K562 treated with DMSO at 1 percent for 12 hours (cell line): ENCODE measurements around the gene PPL. TPM values are rescaled to one million over a fixed set of nuclear protein-coding genes. Genes with fewer than 3 reads are reported as not detected.

Source experiments
- total RNA-seq: library from RNA; unstranded; fragments of 300-600 nt; gene quantifications from 2 replicates; pipeline ENCODE4 v1.2.3, GENCODE V29; 2022; ENCODE audit not compliant: insufficient read depth

The PPL gene, protein sequence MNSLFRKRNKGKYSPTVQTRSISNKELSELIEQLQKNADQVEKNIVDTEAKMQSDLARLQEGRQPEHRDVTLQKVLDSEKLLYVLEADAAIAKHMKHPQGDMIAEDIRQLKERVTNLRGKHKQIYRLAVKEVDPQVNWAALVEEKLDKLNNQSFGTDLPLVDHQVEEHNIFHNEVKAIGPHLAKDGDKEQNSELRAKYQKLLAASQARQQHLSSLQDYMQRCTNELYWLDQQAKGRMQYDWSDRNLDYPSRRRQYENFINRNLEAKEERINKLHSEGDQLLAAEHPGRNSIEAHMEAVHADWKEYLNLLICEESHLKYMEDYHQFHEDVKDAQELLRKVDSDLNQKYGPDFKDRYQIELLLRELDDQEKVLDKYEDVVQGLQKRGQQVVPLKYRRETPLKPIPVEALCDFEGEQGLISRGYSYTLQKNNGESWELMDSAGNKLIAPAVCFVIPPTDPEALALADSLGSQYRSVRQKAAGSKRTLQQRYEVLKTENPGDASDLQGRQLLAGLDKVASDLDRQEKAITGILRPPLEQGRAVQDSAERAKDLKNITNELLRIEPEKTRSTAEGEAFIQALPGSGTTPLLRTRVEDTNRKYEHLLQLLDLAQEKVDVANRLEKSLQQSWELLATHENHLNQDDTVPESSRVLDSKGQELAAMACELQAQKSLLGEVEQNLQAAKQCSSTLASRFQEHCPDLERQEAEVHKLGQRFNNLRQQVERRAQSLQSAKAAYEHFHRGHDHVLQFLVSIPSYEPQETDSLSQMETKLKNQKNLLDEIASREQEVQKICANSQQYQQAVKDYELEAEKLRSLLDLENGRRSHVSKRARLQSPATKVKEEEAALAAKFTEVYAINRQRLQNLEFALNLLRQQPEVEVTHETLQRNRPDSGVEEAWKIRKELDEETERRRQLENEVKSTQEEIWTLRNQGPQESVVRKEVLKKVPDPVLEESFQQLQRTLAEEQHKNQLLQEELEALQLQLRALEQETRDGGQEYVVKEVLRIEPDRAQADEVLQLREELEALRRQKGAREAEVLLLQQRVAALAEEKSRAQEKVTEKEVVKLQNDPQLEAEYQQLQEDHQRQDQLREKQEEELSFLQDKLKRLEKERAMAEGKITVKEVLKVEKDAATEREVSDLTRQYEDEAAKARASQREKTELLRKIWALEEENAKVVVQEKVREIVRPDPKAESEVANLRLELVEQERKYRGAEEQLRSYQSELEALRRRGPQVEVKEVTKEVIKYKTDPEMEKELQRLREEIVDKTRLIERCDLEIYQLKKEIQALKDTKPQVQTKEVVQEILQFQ (N-terminal part only)
- total RNA-seq, result 0.11 and 0.38 TPM in 2 replicates

DNA sequence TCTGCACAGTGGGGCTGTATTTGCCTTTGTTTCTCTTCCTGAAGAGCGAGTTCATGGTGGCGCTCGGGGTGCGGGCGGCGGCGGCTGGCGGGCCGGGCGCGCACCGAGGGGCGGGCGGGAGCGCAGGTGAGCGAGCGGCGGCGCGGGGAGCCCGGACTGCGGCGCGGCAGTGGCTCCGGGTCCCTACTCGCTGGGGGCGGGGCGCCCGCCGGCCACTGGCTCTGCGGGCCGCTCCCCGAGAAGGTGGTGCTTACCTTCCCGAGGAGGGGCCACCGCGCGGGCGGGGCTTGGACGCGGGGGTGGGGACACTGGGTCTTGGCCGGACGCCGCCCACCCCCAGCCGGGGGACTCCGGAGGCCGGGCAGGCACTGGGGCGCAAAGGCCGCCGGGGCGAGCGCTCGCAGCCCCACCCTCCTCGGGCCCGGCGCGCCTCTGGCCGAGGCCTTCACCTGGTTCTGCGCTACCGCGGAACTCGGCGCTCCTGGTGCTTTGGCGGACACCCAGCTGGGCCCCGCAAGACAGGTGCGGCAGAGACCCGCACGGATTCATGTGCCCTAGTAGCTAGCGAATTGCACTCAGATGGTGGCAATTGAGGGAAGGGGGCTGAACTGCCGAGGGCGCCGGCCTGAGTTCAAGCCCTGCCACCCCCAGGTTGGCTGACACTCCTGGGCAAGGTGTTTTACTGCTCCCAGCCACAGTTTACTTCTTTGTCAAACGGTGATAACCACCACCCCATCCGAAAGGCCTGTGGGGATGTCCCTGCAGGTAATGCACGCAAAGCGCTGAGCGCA is at the start of gene PPL:
Gene PPL, minus strand, starts transcription at position 158 of the 791 bp plus-strand sequence. Its CDS starts 103 bp downstream, at position 55.

DNA sequence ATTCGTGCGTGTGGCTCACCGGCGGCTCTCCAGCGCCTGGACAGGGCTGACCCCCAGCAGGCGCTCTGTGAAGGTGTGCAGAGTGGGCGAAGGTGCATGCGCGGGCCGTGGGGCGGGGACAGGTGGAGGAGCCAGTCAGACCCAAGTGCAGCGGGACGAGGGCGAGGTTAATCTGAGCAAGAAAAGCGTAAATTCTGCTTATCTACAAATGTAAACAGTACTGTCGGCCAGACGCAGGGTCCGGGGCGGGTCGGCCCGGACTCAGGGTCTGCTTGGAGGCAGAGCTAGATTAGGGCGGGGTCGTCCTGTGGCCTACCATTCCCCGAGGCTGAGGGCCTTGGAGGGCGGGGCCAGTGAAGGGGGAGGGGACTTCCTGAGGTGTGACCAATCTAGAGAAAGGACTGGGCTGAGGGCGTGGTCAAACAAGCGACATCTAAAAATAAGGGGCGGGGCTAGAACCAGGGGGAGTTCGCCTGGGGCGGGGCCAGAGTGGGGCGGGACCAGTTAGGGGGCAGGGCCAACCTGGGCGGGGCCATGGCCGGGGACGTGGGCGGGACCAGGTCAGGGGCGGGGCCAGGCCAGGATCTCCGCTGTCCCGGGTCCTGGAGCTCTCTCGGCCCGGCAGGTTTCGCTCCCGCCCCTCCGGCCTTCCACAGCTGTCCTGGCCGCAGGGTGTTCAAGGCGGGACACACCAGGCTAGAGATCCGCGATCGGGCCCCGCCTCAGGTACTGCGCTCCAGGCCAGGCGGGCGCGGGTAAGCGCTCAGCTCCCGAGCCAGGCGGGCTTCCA is 21.0 kb upstream of the PPL start, which contains the start of gene SEC14L5:
Gene SEC14L5, plus strand, starts transcription at position 611 of the 790 bp plus-strand sequence. CDS start 994 bp downstream, outside the sequence.

DNA sequence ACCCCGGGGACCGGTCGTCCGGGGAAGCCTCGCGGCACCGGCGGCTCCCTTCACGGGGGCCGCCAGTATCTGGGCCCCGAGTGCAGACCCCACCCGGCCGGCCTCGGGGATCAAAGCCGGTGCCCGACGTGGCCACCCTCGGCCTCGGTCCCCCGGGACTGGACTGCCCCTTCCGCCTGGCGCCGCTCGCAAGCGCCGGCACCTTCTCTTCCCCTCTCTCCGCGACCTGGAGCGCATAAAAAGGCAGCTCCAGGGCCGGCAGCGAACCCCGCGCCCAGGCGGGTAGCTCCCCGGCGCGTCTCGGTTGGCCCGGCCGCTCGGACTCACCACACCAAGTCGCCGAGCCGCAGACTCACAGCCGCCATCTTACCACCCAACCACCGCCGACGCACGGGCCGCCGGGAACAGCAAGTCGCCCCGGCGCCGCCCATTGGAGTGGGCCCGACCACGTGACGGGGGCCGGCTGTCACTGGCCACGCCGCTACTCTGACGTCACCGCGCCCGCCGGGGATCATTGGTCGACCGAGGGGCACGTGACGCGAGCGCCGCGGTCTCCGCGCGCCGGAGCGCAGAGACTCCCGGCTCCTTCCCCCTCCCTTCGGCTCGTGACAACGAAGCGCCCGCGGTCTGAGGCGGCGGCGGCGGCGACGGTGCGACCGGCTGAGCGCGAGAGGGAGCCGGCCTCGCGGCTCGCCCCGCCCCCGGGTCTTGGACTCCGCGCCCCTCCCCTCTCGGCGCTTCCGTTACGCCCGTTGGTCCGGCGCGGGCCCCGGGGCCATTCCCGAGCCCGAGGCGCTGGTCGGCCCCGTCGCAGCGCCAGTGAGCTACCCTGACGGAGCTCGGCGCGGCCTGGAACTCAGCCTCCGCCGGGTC is 89.8 kb downstream of the PPL start, which contains the start of the genes GLYR1 and UBN1:
Gene GLYR1, minus strand, starts transcription at position 388 of the 873 bp plus-strand sequence. Its CDS starts 23 bp downstream, at position 365.
Gene UBN1, plus strand, starts transcription at position 581 of the 873 bp plus-strand sequence. CDS start 5,437 bp downstream, outside the sequence.

Other genes with a start within 250 kb of the PPL start
- 29.4 and 37.7 TPM in 2 replicates for gene NUDT16L1, start 243.6 kb downstream of the PPL start, total RNA-seq
- 10.3 and 17.3 TPM in 2 replicates for gene ANKS3, start 202.9 kb downstream of the PPL start, total RNA-seq
- not detected in 2 replicates for gene DNAAF8, start 202.6 kb downstream of the PPL start, total RNA-seq
- gene ZNF500, start 170.0 kb downstream of the PPL start, total RNA-seq, result 6.3 and 8.0 TPM in 2 replicates
- gene SEPTIN12, start 148.8 kb downstream of the PPL start, total RNA-seq, result not detected in 2 replicates
- not detected in 2 replicates for gene SMIM22, start 141.8 kb downstream of the PPL start, total RNA-seq
- 32.0 and 42.4 TPM in 2 replicates for gene ROGDI, start 134.5 kb downstream of the PPL start, total RNA-seq
- gene GLYR1, start 89.9 kb downstream of the PPL start, total RNA-seq, result 33.5 and 74.6 TPM in 2 replicates
- gene UBN1, start 89.7 kb downstream of the PPL start, total RNA-seq, result 19.3 and 56.6 TPM in 2 replicates
- gene SEC14L5, start 21.2 kb upstream of the PPL start, total RNA-seq, result not detected in 2 replicates
- 12.4 and 16.3 TPM in 2 replicates for gene NAGPA, start 96.8 kb upstream of the PPL start, total RNA-seq
- gene C16orf89, start 128.8 kb upstream of the PPL start, total RNA-seq, result not detected in 2 replicates
- 10.7 and 13.8 TPM in 2 replicates for gene ALG1, start 134.7 kb upstream of the PPL start, total RNA-seq
- 4.6 and 6.5 TPM in 2 replicates for gene EEF2KMT, start 160.6 kb upstream of the PPL start, total RNA-seq